GM19463 (cell line): ENCODE data around the gene CEACAM3.

ENCODE experiments used
- ATAC-seq: cut with Tn5 transposase; IDR thresholded peaks from one replicate; pipeline ENCODE4 v1.9.1; 2021; ENCODE audit warnings: mild to moderate bottlenecking, moderate library complexity; ENCODE audit not compliant: unreplicated experiment

The CEACAM3 gene

GRCh38 chr19:41792513-41793413 lies 3.6 kb upstream of the CEACAM3 start:
- no peak for ATAC-seq

DNA sequence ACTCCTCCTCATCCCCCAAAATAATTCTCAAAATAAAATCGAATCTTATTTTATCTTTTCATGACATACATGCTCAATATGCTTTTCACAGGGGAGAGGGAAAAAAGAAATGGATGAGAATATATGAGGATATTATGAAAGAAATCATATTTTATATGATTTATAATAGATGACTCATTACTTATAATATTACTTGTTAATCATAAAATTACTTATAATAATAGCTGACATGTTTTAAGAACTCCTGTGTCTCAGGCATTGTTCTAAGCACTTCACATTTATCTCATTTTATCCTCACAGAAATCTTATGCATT lies 3.0 kb upstream of the CEACAM3 start:
- ATAC-seq: no peak

DNA sequence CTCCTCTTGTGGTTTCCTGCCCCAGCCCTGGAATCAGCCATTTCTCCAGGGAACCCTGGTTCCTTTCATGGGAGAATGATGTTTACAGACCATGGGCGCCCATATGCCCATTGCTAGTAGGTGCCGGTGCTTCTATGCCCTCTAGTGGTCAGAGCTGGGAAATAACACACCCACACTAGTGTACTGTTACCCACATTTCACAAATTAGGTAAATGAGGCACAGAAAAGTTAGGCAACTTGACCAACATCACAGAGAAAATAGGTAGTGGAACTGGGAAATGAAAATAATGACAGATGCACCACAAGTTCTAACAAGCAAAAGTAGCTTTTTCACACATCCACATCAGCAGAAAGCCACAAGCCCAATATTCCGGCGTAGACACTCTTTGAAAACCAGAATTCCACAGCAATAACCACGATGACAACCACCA lies 1.3 kb upstream of the CEACAM3 start:
- ATAC-seq: no peak

DNA sequence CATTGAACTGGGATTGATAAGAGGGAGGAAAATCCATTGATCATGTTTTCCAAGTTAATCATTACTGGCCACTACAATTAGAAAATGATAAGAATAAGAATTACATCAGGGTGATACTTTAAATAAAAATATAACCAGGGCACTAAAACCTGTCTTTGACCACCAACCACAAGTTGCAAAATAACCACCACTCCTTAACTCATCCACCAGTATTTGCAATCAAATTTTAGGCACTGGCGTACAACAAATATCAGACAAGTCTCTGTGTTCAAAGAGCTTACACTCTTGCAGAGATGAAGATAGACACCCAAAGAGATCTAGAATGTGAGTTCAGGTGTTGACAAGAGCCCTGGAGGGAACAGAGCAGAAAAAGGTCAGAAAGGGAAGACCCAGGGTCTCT lies 514 bp downstream of the CEACAM3 start:
- no peak for ATAC-seq

DNA sequence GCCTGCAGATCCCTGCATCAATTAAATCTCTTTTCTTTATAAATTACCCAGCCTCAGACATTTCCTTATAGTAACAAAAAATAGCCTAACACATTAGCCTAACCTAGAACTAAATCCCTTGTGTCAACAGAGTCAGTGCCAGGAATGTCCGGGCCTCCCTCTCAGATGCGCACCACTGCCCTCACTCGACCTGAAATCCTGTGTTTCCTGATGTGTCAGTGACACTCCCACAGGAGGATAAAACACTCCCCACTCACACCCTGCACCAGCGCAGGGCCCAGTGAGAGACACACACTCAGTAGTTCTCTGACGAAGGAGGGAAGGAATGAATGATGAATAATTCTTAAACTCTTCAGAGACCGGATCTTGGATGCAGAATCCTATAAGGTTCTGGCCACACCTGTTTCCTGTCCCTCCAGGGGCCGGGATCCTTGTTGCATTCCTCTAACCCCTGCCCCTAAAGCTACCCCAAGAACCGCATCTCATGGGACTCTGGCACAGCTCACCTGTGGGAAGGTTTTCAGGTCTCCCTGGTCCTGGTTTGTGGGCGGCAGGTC lies 3.1 kb downstream of the CEACAM3 start:
- ATAC-seq: no peak

GRCh38 chr19:41801031-41801430 lies 4.6 kb downstream of the CEACAM3 start:
- ATAC-seq: no peak

- ATAC-seq: no peak
Measured at GRCh38 chr19:41801792-41802211, 5.4 kb downstream of the CEACAM3 start.

- ATAC-seq: no peak
Measured at GRCh38 chr19:41802770-41803169, 6.4 kb downstream of the CEACAM3 start.

DNA sequence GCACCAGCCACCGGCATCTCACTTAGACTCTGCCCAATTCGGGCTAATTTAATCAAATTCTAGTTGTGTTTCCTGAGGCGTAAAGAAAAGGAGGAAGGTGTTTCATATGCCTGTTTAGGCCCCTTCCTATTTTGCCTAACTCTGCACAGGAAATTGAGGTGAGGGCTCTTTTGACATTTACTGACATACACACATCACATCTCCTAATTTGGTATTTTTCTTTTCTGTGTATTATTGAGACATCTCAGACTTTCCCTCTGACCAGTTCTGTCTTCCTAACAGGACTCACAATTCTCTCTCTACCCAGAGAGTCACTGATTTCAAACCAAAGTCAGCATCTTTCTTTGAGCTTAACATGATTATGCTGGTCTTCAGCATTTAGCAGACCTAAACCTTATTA lies 7.9 kb downstream of the CEACAM3 start:
- no peak for ATAC-seq

DNA sequence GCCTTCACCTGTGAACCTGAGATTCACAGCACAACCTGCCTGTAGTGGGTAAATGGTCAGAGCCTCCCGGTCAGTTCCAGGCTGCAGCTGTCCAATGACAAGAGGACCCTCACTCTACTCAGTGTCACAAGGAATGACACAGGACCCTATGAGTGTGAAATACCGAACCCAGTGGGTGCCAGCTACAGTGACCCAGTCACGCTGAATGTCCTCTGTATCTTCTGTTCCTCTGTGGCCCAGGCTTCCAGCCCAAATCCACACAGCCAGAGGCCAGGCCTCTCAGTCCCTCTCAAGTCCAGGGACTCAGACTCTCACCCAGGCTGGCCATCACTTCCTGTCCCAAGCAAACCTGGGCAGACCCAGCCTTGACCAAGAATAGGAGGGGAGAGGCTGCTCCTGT lies 10.8 kb downstream of the CEACAM3 start:
- no peak for ATAC-seq

DNA sequence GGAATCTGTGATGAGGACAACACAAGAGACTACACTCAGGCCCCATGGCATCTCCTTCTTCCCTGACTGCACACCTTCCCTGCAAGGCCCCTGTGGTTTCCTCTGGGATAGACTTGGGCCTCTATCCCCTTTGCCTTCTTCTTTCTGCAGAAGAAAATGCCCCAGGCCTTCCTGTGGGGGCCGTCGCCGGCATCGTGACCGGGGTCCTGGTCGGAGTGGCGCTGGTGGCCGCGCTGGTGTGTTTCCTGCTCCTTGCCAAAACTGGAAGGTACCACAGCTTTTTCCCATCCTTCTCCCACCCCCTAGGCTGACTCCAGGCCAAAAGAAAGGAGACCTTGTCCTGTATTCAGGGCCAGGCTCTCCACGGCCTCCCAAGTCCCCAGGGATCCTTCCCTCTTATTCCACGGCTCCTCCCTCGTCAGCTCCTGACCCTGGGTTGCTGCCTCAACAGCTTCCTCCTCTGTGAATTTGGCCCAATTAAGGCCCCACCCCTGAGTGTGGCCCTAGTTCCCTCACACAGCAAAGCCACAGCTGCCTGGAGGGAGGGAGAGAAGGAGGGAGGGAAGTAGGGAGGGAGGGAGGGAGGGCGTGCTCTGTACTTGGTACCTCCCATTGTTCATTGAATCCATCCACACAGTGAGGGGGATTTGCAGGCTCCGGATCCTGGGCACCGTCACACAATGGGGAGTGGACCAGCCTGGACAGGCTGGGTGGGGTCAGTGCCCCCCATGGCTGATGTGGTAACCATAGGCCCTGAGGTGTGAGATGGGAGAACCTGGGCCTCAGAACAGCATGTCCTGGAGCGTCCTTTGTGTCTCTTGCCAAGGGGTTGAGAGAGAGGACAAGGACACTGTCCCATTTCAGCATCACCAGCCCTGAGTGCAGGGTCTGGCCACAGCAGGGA lies 12.5 kb downstream of the CEACAM3 start:
- no peak for ATAC-seq

DNA sequence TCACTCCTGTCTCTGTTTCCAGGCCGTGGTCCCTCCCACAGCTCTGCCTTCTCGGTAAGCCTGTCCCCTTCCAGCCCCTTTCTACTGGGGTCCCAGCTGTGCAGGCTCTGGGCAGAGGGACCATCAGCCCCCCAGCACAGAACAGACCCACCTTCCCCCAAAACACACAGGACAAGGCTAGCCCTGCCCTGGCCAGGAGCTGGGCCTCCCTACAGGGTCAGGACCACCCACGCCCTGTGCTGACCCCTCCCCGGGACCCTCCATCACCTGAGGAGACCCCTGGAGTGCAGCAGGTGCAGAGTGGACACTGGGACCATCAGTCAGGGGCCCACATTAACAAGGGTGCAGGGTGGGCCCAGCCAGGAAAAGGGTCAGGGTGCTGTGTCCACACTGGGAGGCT lies 13.9 kb downstream of the CEACAM3 start:
- ATAC-seq: no peak

- no peak for ATAC-seq
Measured at GRCh38 chr19:41811036-41811435, 14.6 kb downstream of the CEACAM3 start.

GRCh38 chr19:41811981-41812380 lies 15.6 kb downstream of the CEACAM3 start:
- ATAC-seq: no peak

DNA sequence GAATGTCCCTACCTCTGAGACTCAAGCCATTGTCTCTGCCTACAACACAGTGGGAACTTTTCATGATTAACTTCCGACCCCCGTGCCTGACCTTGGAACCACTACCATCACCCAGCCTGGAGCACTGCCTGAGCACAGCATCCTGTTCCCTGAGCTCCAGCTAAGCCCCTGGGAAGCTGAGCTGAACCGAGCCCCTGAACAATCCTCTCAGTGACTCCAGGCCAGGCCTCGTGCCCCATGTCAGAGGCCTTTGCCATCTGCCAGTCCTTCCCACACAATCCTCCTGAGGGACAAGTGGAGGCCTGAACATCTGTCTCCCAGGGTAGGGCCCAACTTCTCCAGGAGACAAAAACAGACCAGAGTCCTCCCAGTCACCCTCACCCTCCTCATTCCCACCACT lies 17.5 kb downstream of the CEACAM3 start:
- ATAC-seq: no peak

GRCh38 chr19:41815301-41815700 lies 18.9 kb downstream of the CEACAM3 start:
- ATAC-seq: no peak

- no peak for ATAC-seq
Measured at GRCh38 chr19:41816761-41817160, 20.4 kb downstream of the CEACAM3 start.

DNA sequence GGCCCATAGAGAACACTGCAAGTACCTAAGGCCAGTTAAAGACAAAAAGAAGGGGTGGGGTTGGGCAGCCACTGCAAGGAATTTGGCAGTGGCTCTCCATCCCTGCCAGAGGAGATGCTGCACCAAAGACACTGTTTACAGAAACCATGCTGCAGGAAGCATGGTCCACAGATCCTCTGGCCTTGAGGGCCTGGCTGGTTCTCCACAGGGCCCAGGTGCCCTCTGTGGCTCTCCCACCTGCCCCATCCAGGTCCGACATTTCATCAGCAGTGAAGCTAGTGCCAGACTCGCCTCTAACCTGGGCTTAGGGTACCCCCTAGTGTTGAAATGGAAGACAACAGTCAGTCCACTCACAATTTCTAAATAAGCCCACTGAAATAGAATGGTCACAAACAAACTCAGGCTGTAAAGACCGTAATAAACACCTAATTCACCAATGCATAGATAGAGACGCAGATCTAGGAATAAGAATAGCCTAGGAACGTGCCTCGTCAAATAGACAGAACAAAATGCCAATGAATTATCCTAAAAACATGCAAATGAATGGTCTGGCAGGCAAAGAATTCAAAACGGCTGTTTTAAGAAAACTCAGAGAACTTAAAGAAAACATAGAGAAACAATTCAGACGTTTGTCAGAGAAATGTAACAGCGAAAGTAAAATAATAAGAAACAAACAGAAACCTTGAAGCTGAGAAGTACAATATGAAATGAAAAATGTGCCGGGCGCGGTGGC lies 24.8 kb downstream of the CEACAM3 start:
- ATAC-seq: no peak

GRCh38 chr19:41837981-41838708 lies 41.8 kb downstream of the CEACAM3 start:
- no peak for ATAC-seq

DNA sequence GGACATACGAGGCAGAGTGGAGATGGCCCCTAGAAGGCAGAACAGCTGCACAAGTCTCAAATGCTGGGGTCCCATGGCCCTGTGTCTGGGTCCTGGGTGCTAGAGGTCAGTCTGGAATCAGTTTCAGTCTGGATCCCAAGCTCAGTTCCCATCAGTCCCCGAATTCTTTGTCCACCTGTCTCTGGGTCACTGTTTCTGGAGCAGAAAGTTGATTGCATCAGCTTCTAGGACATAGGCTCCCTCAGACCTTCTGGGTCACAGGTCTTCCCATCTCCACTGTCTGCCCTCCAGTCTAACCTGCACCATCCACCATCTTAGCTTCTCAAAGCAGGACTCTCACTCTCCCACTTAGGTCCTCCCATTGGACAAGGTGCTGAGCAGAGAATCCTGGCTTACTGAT lies 42.8 kb downstream of the CEACAM3 start:
- no peak for ATAC-seq
